HG03103 (cell line): ENCODE results near the gene ZMYND10.

Source experiments
- ATAC-seq: cut with Tn5 transposase; IDR thresholded peaks from one replicate; pipeline ENCODE4 v1.9.1; 2021; ENCODE audit warnings: low read depth; ENCODE audit not compliant: unreplicated experiment

The ZMYND10 gene

GRCh38 chr3:50345586-50346234, at the start of gene ZMYND10:
Gene ZMYND10, minus strand, starts transcription at chr3:50345732. Its CDS starts 153 bp downstream, at chr3:50345579.
- ATAC-seq = no peak

- ATAC-seq = no peak
Measured at GRCh38 chr3:50393061-50393460, 47.5 kb upstream of the ZMYND10 start.

- ATAC-seq = no peak
Measured at GRCh38 chr3:50392101-50392715, 46.7 kb upstream of the ZMYND10 start.

- no peak for ATAC-seq
Measured at GRCh38 chr3:50390508-50391224, 45.1 kb upstream of the ZMYND10 start.

- no peak for ATAC-seq
Measured at GRCh38 chr3:50389414-50389767, 43.9 kb upstream of the ZMYND10 start.

- ATAC-seq = no peak
Measured at GRCh38 chr3:50388720-50389413, 43.3 kb upstream of the ZMYND10 start.

- no peak for ATAC-seq
Measured at GRCh38 chr3:50388016-50388719, 42.6 kb upstream of the ZMYND10 start.

GRCh38 chr3:50385754-50386153, 40.2 kb upstream of the ZMYND10 start:
- no peak for ATAC-seq

GRCh38 chr3:50383750-50384149, 38.2 kb upstream of the ZMYND10 start:
- ATAC-seq = no peak

- no peak for ATAC-seq
Measured at GRCh38 chr3:50382722-50383121, 37.2 kb upstream of the ZMYND10 start.

- ATAC-seq = no peak
Measured at GRCh38 chr3:50381383-50381782, 35.9 kb upstream of the ZMYND10 start.

GRCh38 chr3:50380405-50381085, 35.0 kb upstream of the ZMYND10 start:
- ATAC-seq = no peak

GRCh38 chr3:50378757-50379156, 33.2 kb upstream of the ZMYND10 start:
- no peak for ATAC-seq

GRCh38 chr3:50378024-50378423, 32.5 kb upstream of the ZMYND10 start:
- no peak for ATAC-seq

GRCh38 chr3:50375258-50375931, 29.9 kb upstream of the ZMYND10 start:
- ATAC-seq = no peak

GRCh38 chr3:50374363-50375257, 29.1 kb upstream of the ZMYND10 start:
- ATAC-seq = no peak

GRCh38 chr3:50373146-50374051, 27.9 kb upstream of the ZMYND10 start:
- ATAC-seq = no peak

GRCh38 chr3:50372349-50372748, 26.8 kb upstream of the ZMYND10 start:
- ATAC-seq = no peak
